ENCODE results near the gene UBE2E1.
"Not testable (repeated sequence)": the region's sequence is repeated elsewhere in the genome, so short reads cannot be mapped to it uniquely, and the experiment has no call there.

Gene UBE2E1

DNA sequence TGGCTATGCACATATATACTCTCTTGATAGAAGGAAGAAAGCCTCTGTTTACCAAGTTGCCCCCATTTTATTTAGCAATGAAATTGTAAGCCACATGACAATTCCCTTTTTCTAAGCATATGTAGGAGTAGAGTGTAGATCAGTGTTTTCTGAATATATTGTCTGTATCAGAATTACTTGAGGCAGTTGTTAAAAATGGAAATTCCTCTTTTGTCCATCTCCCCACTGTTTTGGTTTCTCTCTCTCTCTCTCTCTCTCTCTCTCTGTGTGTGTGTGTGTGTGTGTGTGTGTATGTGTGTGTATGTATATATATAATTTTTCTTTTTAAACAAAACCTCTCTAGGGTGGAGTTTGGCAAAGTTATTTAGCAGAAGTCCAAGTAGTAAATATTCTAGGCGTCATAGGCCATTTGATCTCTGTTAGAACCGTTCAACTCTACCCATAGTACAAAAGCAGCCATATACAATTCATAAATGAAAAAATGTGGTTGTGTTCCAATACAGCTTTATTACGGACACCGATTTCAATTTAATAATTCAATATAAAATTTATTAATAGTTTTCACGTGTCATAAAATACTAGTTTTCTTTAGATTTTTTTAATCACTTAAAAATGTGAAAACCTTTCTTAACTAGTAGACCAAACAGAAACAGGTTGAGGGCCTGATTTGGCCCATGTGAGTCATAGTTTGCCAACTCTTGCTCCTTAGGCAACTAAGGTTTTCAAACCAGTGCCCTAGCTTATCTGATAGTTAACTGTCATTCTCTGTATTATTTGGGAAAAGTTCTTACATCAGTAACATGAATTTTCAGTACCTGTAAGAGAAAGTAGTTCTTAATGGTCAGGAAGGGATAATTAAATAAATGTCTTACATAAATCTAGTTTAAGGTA lies 39.8 kb downstream of the UBE2E1 start:
- no peak for DNase-seq (ENCODE audit: low spot score)

DNA sequence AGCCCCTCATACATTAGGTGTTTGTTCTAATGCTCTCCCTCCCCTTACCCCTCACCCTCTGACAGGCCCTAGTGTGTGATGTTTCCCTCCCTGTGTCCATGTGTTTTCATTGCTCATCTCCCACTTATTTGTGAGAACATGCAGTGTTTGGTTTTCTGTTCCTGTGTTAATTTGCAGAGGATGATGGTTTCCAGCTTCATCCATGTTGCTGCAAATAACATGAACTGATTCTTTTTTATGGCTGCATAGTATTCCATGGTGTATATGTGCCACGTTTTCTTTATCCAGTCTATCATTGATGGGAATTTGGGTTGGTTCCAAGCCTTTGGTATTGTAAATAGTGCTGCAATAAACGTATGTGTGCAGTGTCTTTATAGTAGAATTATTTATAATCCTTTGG lies 43.7 kb downstream of the UBE2E1 start:
- not testable (repeated sequence) for DNase-seq (ENCODE audit: low spot score)

DNA sequence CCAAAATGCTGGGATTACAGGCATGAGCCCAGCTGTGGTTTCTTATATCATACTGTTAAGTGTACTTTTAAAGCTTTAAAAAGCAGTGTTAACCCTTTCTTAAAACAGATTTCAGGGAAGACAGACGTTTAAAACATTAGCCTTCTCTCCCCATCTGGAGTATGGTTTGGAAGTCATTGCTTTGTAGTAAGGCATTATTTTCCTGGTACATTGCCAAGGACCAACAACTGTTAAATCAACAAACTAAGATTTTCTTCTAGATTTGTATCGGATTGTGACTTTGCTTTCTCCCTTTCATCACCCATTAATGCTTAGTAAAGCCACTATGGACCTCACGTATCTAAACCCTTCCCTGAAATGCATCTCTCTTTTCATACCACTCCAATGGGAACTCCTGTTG lies 50.5 kb downstream of the UBE2E1 start:
- no peak for DNase-seq (ENCODE audit: low spot score)

DNA sequence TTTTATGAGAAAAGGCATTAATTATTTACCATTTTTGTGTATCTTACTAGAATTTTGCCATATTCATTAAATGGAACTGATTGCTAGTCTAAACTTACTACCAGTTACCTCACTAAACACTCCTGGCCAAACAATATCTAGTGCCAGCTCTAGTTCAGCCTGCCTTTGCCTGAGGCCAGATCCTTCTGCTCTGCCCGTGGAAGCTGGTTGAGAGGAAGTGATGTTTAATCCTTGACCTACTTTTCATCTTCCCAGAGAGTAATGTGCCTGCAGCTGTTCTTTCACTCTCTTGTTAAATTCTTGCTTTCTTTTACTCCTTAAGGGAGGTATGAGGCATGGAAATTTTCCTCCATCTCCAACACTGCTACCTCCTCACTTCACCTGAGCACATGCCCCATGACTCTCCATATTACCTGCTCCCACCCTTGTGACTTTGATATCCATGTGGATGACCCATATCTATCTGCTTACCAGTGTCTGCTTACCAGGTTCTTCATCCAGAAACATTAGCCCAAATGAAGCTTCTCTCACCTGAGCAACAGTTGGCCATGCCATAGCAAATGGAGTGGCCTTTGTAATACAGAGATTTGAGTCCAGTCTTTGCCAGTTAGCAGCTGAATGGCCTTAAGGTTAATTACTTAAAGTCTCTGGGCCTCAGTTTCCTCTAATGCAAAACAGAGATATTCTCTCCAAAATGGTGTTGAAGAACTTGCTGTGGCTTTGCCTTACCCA lies 53.4 kb downstream of the UBE2E1 start:
- no peak for DNase-seq (ENCODE audit: low spot score)

DNA sequence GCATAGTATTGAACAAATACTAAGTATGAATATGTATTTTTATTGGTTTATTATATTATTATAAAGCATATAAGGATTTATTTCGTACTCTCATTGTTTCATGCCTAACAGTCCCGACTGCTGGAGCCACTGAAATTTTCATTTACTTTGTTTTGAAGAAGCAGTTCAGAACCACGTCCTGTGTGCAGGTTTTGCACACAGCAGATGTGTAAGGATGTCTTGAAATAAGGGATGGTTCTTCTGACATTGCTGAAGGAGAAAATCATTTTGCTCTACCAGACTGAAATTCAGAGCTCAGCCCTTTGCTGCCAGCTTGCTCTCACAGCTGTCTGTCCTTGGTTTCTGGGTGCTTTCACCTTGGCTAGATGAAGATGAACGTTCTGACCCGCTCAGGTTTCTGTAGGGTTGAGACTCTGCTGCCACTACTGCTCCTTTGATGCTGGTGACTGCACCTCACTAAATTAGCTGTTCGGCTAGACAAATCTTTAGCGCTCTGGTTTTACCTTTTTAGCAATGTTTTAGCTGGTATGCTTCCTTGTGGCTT lies 54.2 kb downstream of the UBE2E1 start:
- no peak for DNase-seq (ENCODE audit: low spot score)

DNA sequence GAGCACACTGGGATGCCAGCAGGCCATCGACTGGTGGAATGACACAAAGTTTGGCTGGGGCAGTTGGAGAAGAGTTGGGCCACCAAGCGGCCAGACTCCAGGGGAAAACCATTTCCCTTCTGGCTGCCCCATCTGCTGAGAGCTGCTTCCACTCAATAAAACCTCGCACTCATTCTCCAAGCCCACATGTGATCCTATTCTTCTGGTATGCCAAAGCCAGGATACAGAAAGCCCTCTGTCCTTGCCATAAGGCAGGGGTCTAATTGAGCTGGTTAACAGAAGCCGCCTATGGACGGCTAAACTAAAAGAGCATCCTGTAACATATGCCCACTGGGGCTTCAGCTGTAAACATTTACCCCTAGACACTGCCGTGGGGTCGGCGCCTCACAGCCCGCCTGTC lies 55.9 kb downstream of the UBE2E1 start:
- DNase-seq (ENCODE audit: low spot score), result no peak

DNA sequence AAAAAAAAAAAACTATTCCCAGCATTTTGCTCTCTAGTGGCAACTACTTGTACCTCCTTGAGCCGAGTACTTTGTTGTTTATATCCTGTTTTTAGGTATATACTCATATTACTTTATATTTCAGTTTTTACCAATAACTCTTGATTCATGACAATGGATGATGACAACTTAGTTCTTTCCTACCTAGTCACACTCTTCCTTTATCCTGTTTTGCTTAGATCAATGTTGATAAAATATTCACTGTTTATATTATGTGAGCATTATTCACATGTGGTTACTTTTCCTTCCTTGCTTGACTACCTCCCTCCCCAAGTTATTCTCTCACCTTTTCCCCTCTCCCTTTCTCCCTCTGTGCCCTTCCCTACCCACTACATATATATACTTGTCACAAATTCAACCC lies 57.3 kb downstream of the UBE2E1 start:
- no peak for DNase-seq (ENCODE audit: low spot score)

DNA sequence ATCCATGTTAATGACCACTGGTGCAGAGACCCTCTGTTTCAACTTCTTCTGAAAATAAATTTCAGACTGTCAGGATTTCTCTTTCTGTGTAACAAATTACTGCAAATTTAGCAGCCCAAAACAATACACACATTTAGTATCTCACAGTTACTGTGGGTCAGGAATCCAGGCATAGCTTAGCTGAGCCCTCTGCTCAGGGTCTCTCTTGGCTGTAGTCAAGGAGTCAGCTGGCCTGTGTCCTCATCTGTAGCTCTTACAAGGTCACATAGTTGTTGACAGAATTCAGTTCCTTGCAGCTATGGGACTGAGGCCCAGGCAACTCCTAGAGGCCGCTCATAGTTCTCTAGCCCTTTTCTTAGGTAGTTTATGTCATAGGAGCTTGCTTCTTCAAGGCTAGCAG lies 59.2 kb downstream of the UBE2E1 start:
- DNase-seq (ENCODE audit: low spot score), result no peak

DNA sequence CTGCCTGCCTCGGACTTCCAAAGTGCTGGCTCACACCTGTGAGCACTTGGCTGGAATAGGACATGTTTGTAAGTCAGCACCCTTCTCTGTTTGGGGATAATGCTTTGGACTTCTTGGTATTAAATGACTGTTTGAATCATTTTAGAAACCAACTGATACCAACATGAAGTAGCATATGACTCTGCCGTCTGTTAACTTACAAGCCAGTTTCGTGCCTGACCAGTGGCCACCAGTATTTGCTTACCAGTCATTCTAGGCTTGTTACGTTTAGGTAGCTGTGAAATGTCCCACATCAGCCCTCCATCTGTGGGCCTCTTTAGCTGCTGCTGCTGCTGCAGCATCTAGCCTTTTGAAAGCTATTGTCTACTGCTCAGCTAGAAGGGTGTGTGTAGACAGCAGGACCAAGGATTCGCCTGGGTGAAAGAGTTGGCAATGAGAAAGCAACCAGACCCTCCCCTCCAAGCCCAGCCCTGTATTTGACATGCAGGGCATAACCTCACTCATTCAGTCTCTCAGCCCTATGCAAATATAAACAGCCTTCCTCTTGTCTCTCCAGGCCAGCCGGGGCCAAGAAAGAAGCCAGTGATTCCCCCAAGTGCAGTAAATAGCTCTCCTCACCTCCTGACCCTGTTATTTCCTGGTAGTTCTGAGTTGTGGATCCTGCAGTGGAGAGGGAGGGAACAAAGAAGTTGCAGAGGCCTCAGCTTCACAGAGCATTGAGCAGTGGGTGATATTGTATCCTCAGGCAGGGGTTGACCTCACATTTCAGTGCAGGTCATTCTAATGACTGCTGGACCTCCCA lies 60.0 kb downstream of the UBE2E1 start:
- DNase-seq (ENCODE audit: low spot score), result no peak

DNA sequence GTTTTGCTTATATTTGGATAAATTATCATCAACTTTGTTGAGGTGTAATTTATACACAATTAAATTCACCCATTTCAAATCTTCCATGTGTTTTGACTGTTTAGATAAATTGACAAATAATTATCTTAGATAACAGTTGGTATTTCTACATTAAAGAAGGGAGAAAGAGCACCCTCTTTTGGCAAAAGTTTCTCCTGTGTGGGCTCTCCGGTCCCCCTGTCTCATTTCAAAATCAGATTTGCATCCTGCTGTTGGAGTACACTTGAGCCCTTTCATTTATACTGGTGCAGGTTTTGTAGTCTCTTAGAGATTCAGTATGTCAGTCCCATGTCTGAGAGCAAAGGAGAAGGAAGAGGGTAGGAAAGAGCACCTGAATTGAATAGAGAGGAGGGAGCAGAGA lies 61.6 kb downstream of the UBE2E1 start:
- no peak for DNase-seq (ENCODE audit: low spot score)

DNA sequence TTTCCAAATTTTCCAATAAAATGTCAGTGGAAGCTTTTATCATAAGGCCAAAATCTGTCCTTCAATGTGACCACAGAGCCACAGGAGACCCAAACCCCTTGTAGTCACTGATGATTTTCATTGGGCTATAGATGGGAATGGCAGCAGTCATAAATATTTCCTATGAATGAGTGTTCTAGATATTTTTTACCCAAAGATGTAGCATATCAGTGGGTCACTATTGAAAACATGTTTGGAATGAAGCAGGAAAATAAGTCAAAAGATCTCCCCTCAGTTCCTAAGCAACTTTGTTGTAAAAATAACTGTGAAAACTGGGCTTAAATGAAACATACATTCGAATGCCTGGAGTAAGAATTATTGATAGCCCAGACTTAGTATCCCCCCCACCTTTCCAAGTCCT lies 62.1 kb downstream of the UBE2E1 start:
- no peak for DNase-seq (ENCODE audit: low spot score)

DNA sequence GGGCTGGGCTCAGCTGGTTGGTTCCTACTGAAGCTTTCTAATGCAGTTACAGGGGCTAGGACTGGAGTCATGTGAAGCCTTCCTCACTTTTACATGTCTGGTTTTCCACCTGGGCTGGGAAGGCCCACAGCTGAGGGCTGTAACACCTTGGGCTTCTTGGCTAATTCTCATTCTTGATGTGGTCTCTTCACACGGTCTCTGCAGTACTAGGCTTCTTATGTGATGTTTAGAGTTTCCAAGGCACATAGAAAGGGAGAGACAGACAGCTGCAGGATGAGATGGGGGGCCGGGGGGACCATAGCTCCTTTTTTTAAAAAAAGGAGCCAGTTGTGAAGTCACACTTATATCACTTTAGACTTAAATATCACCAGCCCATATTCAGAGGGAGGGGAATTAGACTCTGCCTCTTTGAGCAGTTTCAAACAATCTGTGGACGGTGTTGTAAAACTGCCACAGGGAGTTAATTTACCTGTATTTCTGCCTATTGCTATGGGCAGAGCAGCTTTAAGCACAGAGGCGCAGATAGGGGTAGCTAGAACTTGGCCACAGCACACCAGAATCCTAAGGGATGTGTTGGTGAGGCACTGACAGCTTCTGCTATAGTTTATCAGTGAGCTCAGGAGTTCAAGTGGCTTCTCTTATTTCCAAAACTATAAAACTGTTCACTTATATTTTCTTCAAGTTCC lies 64.4 kb downstream of the UBE2E1 start:
- DNase-seq (ENCODE audit: low spot score), result no peak

DNA sequence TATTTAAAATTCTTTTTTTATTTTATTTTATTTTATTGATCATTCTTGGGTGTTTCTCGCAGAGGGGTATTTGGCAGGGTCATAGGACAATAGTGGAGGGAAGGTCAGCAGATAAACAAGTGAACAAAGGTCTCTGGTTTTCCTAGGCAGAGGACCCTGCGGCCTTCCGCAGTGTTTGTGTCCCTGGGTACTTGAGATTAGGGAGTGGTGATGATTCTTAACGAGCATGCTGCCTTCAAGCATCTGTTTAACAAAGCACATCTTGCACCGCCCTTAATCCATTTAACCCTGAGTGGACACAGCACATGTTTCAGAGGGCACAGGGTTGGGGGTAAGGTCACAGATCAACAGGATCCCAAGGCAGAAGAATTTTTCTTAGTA lies 64.9 kb downstream of the UBE2E1 start:
- DNase-seq (ENCODE audit: low spot score), result not testable (repeated sequence)

DNA sequence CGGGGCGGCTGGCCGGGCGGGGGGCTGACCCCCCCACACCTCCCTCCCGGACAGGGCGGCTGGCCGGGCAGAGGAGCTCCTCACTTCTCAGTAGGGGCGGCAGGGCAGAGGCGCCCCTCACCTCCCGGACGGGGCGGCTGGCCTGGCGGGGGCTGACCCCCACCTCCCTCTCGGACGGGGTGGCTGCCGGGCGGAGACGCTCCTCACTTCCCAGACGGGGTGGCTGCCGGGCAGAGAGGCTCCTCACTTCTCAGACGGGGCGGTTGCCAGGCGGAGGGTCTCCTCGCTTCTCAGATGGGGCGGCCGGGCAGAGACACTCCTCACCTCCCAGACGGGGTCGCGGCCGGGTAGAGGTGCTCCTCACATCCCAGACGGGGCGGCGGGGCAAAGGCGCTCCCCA lies 65.6 kb downstream of the UBE2E1 start:
- DNase-seq (ENCODE audit: low spot score), result not testable (repeated sequence)

DNA sequence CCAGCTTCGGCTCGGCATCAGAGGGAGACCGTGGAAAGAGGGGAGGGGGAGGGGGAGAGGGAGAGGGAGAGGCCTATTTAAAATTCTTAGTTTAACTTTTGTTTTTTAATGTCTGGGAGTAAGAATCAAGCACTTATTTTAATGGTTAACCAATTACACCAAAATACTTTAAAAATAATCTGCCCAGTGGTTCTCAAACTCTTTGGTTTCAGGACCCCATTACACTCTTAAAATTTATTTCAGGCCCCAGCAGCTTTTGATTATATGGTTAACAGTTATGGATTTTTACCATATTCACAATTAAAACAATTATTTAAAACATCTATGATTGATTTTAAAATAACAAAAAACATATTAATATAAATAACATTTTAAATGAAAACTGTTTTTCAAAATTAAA lies 66.6 kb downstream of the UBE2E1 start:
- DNase-seq (ENCODE audit: low spot score), result no peak

DNA sequence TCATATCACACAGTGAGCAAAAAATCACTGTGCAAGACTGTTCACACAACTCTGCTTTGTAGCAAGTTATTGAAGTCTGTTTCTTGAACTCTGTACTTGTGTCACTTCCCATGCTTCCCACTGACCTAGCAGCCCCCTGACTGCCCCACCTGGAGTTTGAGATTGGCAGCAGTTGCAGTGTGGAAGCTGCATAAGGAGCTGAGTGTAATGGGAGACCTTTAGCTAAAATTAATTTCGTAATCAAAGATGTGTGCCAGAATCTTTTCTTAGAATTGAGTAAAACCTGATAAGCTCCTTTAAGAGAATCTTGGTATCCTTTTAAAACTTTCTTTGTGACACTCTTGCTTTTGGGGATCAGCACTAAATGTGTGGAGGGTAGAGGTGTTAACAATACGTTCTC lies 68.2 kb downstream of the UBE2E1 start:
- DNase-seq (ENCODE audit: low spot score), result no peak

DNA sequence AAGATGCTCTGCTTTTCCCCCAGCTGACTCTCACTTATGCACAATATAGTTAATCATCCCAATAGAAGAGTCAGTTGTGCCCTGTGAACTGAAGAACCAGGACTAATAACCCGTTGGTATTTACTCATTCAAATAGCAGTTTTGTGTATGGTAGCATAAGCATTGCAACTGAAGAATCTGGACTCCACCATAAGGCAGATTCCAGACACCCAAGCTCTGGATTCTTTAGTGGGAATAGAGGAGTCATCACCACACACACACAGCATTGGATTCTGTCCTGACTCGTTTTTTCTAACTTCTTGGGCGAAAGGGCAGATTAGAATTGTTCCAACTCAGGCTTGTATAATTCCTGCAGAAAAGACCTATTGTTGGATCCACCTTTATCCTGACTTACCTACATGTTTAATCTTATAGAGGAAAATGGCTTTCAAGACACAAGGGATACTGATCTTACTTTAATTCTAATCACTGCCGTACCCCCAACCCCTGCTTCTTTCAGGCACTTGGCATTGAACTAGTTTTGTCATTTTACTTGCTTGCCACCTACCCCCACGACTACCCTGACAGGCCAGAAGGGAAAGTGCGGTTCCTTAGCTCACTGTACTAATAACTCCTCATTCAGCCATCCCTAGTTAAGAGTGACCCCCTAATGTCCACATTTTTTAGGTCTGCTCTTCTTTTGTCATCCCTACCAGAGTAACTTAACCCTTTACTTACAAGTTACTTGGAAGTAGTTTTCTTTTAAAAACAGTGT lies 68.8 kb downstream of the UBE2E1 start:
- DNase-seq (ENCODE audit: low spot score), result no peak

DNA sequence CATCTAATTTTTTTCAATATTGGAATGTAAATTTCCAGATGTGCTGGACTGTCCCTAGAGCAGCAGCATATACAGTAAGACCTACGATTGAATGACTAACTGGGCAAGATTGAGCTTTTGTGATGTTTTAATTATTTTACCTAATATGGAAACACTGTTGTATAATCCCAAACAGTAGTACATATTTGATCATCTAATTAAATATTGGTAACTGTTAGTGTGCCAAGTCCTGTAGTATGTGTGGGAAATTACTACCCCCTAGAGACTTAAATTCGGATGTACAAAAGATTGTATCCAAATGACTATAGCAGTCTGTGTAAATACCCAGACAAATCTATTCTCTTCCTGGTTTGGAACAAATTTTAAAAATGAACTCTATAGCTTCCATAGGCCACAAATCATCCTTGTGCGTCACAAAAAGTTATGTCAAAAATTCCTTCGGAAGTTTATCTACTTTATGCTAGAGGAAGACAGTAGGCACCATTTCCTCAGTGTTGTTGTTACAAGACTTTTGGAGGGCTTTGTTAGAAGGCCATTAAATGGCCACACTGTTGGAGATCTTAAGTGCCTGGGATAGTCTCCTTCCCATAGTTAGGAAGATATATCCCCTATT lies 69.5 kb downstream of the UBE2E1 start:
- no peak for DNase-seq (ENCODE audit: low spot score)

DNA sequence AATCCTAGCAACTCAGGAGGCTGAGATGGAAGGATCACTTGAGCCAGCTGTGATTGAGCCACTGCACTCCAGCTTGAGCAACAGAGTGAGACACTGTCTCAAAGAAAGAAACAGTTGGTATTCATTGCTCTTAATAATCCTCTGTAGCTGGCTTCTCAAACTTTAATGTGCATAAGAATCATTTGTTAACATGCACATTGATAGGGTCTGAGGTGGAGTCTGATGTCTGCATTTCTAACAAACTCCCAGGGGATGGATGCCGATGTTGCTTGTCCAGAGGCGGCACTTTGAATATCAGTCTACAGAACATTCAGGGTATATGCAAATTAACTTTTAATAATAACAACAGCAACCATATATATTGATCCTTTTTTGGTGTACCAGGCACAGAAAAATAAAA lies 71.2 kb downstream of the UBE2E1 start:
- DNase-seq (ENCODE audit: low spot score), result no peak

DNA sequence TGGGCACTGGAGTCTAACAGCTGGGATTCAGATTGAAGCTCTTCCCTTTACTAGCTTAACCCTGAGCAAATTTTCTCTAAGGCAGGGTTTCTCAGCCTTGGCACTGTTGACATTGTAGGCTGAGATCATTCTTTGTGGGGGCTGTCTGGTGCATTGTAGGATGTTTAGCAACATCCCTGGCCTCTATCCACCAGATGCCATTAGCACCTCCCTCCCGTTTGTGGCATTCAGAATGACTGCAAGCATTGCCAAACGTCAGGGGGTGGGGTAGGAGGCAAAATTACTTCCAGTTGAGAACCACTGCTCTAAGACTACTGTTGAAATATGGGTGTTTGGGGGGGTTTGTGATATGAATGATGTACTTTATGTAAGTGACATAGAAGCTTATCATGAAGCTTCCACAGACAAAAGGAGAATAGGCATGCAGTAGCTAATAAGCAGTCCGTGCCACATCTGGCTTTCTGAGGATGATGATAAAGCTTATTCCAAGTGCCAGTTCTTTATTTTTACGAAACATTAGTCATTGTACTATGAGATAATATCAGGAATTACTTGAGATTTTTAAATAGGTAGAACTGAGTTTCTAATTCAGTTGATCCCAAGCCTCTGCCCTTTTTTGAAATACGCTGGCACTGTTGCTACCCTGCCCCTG lies 71.7 kb downstream of the UBE2E1 start:
- no peak for DNase-seq (ENCODE audit: low spot score)

Data from SK-N-DZ (cell line).